RWPE2 (cell line): ENCODE results near the gene SUPT3H.

Experiments
- ATAC-seq: fragments of 200-7000 bp; cut with Tn5 transposase; 3 replicates; pipeline ENCODE4 v1.9.1; 2021; ENCODE audit warnings: low read depth
- DNase-seq: peaks from one replicate; pipeline ENCODE4 v3.0.0-alpha.2; 2020; ENCODE audit warnings: low spot score
- H3K27ac ChIP-seq: fragments of 450-650 bp; 2 replicates; pipeline ENCODE4 v1.5.1; 2017; ENCODE audit warnings: mild to moderate bottlenecking; ENCODE audit not compliant: poor library complexity, severe bottlenecking
- H3K27me3 ChIP-seq: fragments of 250-450 bp; sonication (Bioruptor Pico); 2 replicates; pipeline ENCODE4 v1.5.1; 2021; ENCODE audit warnings: mild to moderate bottlenecking, moderate library complexity; ENCODE audit not compliant: insufficient read depth, poor library complexity, severe bottlenecking
- H3K36me3 ChIP-seq: fragments of 250-450 bp; sonication (Bioruptor Pico); 2 replicates; pipeline ENCODE4 v1.5.1; 2020; ENCODE audit warnings: low read depth, mild to moderate bottlenecking, moderate library complexity
- H3K4me1 ChIP-seq: fragments of 250-450 bp; sonication (Bioruptor Pico); 2 replicates; pipeline ENCODE4 v1.5.1; 2021; ENCODE audit warnings: mild to moderate bottlenecking, moderate library complexity; ENCODE audit not compliant: insufficient read depth, poor library complexity, severe bottlenecking
- H3K4me3 ChIP-seq: fragments of 250-450 bp; sonication (Bioruptor Pico); 2 replicates; pipeline ENCODE4 v1.5.1; 2021; ENCODE audit warnings: mild to moderate bottlenecking, moderate library complexity; ENCODE audit not compliant: severe bottlenecking
- H3K9me3 ChIP-seq: fragments of 250-450 bp; sonication (Bioruptor Pico); 2 replicates; pipeline ENCODE4 v1.5.1; 2021; ENCODE audit warnings: mild to moderate bottlenecking, moderate library complexity; ENCODE audit not compliant: severe bottlenecking
- CTCF ChIP-seq: fragments of 450-650 bp; IDR thresholded peaks from one replicate; pipeline ENCODE4 v1.5.1; 2017; ENCODE audit warnings: mild to moderate bottlenecking, moderate library complexity; ENCODE audit not compliant: poor library complexity, severe bottlenecking

The SUPT3H gene

DNA sequence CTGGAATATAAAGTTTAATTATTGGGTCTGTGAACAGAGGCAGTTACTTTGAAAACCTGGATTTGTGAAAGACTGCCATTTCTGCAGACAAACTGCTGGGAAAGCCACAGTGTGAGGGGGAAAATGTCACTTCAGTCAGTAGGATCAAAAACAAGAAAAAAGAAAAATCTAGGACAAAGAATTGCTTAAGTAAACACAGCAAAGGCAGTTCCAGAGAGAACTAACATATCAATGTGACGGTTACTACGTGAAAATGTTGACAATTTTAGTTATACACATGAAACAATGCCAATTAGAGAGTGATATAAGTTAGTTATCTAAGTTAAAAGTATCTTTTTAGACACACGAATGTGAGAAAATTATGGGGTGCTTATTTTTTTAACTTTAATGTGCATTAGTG, 320.0 kb downstream of the SUPT3H start:
- ATAC-seq: no peak
- no peak for TF ChIP-seq CTCF
- no peaks in the 10 kb centered on the region for H3K36me3 ChIP-seq
- no peaks in the 10 kb centered on the region for H3K9me3 ChIP-seq
- H3K27me3 ChIP-seq: no peaks in the 10 kb centered on the region
- H3K4me3 ChIP-seq: no peak overlapping the region
- DNase-seq: no peak
- no peaks in the 10 kb centered on the region for H3K4me1 ChIP-seq
- H3K27ac ChIP-seq: no peak overlapping the region

DNA sequence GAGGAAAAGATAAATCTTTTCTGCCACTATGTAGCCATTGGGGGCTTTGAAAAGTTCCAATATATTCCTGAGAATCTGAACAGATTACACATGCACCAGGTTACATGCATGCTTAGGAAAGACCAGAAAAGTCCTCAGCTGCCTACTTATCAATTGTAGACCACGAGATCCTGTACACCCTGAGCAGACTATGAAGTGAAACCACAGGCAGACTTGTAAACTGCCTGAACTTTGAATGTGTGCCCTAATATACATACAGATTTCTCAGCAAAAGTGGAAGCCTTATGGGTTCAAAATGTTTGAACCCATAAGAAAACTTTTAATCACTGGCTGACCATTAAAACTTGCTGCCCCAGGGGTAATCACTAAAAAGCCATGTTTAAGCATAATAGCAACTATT, 323.1 kb downstream of the SUPT3H start:
- no peak for DNase-seq
- H3K27ac ChIP-seq: no peak overlapping the region
- no peaks in the 10 kb centered on the region for H3K9me3 ChIP-seq
- no peak overlapping the region for H3K4me3 ChIP-seq
- H3K27me3 ChIP-seq: no peaks in the 10 kb centered on the region
- H3K36me3 ChIP-seq: no peaks in the 10 kb centered on the region
- ATAC-seq: no peak
- TF ChIP-seq CTCF: no peak
- peaks cover 14% of the 10 kb centered on the region for H3K4me1 ChIP-seq

DNA sequence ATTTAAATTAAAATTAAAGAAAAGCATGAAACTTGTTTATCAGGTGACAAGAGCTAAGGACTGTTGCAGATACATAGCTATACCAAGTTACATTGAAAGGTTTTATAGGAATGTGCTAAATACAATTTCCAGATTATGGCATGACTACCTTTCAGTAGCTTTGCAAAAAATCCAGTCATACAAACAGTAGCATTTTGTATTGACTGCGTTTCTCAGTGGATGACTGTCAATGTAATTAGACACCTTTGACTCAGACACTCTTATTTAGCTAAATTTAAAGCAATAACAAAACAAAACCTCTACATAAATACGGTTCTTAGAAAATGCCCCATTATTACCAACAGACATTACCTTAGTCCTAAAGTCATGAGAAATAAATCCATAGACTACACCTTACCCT, 325.4 kb downstream of the SUPT3H start:
- peaks cover 21% of the 10 kb centered on the region for H3K4me1 ChIP-seq
- no peak overlapping the region for H3K4me3 ChIP-seq
- no peak overlapping the region for H3K27ac ChIP-seq
- ATAC-seq (peak; percentile 27; the same call in 1 of the 3 replicates), DNase-seq (no peak)
- H3K36me3 ChIP-seq: no peaks in the 10 kb centered on the region
- H3K9me3 ChIP-seq: no peaks in the 10 kb centered on the region
- TF ChIP-seq CTCF: no peak
- H3K27me3 ChIP-seq: no peaks in the 10 kb centered on the region

GRCh38 chr6:45049188-45049843, 328.4 kb downstream of the SUPT3H start:
- no peak overlapping the region for H3K27ac ChIP-seq
- no peak for ATAC-seq

More at GRCh38 chr6:45049188-45049843, 328.4 kb downstream of the SUPT3H start:
- no peak for TF ChIP-seq CTCF
- no peaks in the 10 kb centered on the region for H3K9me3 ChIP-seq
- no peak overlapping the region for H3K4me3 ChIP-seq
- DNase-seq: no peak
- no peaks in the 10 kb centered on the region for H3K27me3 ChIP-seq
- no peaks in the 10 kb centered on the region for H3K36me3 ChIP-seq
- peaks cover 21% of the 10 kb centered on the region for H3K4me1 ChIP-seq
